T-helper 1 cell (primary cell): ENCODE measurements around the gene EDNRB.
"Not testable (repeated sequence)": the region's sequence is repeated elsewhere in the genome, so short reads cannot be mapped to it uniquely, and the experiment has no call there.

Source experiments
- DNase-seq, 5 donors: peaks; one replicate each; pipeline ENCODE4 v3.0.0-alpha.2; 2012 to 2020

Gene EDNRB

GRCh38 chr13:77896536-77896935 is 22.1 kb downstream of the EDNRB start:
- DNase-seq = no peak

DNA sequence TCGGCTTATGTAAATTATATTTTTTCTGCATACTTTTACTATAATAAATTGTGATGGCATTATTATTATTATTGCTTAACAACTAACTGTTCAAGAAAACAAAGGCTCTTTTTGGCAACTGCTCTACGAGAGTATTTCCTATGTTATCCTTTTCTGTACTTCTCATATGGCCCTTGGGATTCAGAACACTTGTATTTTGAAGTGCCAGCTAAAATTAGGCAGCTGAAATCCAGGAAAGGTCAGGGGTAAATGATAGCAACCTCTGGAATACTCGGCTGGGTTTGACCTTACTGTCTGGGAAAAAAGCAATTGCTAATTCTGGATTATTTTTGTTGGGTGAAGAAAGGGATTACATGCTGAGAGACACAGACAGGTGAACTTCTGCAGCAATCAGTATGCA is 23.9 kb downstream of the EDNRB start:
- no peak for DNase-seq

- no peak for DNase-seq
Observed at GRCh38 chr13:77893066-77893465, 25.6 kb downstream of the EDNRB start.

GRCh38 chr13:77892491-77892890 is 26.1 kb downstream of the EDNRB start:
- DNase-seq = no peak

GRCh38 chr13:77891486-77891885 is 27.1 kb downstream of the EDNRB start:
- DNase-seq = no peak

DNA sequence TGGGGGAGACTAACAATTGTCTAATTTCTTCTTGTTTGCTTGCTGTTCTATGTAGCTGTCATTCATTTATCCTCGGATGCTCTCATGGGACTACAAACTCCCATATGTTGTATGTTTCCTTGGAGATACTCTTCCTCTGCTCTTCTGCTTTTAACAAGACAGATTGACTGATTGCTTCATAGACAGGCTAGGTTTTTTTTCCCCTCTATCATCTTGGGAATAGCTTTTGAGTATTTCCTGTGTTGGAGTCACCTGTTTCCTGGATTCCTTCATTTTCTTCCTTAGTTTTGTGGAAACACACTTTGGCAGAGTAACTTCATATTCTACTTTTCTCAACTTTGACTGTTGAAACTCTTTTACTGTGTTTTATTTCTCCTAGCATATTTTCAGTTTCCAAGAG is 27.6 kb downstream of the EDNRB start:
- DNase-seq = no peak

- no peak for DNase-seq
Observed at GRCh38 chr13:77883328-77883727, 35.3 kb downstream of the EDNRB start.

GRCh38 chr13:77878190-77878589 is 40.4 kb downstream of the EDNRB start:
- DNase-seq = no peak

DNA sequence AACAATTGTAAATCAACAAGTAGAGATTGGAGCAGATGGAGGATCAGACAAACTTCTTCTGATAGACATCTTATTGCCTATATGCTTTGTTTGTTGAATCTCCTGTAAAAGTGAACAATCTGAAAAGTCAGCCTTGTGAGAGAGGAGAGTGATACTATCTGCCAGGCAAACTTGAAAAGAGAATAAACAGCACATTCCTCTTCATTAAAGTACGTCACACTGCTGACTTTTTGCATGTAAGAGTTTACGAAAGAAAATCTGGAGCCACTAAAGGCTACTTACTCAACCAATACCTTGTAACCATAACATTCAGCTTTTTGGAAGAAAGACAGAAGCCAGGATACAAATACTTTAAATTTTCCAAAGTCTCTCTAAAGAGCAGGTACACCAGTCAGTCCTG is 42.5 kb downstream of the EDNRB start:
- DNase-seq = no peak

- DNase-seq = no peak
Observed at GRCh38 chr13:77874406-77874805, 44.2 kb downstream of the EDNRB start.

GRCh38 chr13:77872995-77873394 is 45.6 kb downstream of the EDNRB start:
- no peak for DNase-seq

DNA sequence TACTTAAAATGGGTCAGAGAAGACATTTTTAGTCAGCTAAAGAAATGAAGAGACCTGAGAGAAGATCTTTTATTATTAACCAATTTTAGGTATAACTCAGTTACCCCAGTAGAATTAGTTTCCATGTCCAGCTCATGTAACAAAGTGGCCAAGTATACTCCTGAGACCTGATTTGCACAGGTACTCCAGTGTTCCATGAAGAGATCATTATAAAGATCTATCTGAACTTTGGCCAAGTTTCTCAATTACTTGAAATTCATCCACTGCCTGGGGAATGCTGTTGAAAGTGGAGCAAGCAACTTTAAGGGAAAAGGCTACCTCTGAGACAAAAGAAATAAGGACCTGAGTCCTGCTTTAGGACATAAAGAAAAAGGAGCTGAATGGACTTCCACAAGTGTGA is 47.0 kb downstream of the EDNRB start:
- DNase-seq = no peak

DNA sequence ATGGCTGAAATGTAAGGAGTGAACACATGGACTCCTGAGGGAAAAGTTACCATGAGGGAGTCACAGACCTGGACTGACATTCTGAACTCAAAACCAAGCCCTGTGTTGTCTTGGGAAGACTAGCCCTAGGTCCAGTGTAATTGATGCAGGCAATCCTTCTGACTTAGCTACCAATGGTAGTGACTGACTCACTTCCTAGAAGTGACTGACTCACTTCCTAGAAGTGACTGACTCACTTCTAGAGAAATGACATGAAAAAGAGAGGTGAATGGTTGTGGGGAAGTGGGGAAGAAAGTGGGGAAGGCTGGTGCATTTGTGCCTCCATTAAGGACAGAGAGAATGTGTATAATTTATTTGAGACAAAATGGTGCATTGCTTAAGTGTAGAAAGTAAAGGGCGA is 49.9 kb downstream of the EDNRB start:
- DNase-seq = peak in 1 of 5 donors; percentile 60

- DNase-seq = no peak
Observed at GRCh38 chr13:77866971-77867370, 51.7 kb downstream of the EDNRB start.

DNA sequence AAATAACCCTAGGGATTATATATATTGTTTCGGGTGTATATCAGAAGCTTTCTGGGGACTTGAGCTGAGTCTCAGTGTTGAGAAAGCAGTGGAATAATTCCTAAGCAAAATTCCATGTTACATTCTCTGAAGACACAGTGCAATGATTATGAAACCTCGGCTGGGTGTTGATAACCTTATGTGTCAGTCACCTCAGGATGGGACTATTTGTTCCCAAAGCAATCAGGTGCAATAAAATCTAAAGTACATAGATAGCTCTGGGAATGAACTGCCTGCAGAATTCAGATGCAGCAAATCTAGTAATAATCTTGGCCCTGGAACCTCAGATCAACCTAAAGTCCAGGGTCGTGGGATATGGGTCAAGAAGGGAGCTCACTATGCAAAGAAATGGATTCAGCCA is 53.0 kb downstream of the EDNRB start:
- DNase-seq = no peak

DNA sequence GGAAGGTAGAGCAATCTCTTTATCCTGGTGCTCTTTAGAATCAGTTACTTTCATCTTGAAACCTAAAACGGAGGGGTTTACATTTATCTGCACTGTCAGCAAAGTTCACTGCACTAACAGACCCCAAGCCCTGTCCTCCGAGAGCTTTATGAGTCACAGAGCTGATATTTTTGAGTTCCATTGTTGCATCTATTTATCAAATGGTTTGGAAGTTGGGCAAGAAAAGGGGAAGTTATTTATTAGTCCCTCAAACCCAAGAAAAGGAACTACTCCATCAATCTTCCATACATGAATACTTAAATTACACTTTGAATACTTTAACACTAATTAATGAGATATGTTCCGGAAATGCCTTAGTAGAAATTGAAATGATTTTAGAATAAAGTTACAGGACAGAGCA is 55.5 kb downstream of the EDNRB start:
- no peak for DNase-seq

GRCh38 chr13:77861741-77862140 is 56.9 kb downstream of the EDNRB start:
- no peak for DNase-seq

DNA sequence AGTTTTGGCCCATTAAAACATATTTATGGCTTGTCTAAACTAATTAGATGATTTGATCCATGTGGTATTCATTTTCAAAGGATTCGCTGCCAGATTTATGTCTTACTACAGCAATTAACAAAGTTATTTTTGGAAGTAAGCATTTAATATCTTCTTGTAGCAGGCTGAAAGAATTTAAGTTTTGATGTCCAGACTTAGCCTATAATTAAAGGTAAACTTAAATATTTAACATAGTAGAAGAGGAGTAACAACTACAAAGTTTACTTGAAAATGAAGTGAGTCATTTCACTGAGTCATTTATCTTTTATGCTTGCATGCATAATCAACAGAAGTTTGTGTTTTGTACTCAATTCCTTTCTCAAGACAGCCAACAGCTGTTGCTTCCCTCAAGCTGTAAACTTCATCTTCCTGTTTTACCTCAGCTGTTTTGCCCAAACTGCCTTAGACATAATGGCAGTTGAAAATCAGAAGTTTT is 58.1 kb downstream of the EDNRB start:
- no peak for DNase-seq

- DNase-seq = no peak
Observed at GRCh38 chr13:77859450-77859849, 59.2 kb downstream of the EDNRB start.

DNA sequence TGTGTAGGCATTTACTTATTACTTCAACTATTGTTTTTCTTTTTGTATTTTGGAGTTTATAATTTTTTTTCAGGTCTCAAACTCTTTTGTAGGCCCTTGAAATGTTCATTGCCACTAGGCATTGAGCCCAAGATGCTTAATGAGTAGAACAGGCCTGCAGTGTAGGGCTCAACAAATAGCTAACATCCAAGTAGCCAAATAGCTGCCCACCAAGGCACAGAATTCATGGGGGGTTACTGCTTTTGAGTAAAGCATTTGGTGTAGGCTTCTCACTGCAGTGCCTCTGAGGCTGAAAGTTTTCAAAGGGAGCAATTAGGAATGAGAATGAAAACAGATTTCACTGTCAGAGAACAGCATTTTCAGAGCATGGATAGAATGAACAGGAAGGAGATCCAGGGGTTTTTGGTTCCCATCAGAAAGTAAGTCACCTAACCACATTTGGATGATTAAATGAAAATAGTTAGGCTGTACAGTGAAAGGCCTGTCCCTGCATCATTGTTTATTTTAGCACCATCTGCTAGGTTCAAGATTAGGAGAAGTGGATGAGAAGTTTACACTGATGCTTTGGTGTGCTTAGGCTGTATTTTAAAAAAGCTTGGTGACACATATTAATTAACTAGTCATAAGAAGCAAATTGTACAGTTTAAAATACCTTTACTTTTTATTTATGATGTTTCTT is 61.0 kb downstream of the EDNRB start:
- no peak for DNase-seq

DNA sequence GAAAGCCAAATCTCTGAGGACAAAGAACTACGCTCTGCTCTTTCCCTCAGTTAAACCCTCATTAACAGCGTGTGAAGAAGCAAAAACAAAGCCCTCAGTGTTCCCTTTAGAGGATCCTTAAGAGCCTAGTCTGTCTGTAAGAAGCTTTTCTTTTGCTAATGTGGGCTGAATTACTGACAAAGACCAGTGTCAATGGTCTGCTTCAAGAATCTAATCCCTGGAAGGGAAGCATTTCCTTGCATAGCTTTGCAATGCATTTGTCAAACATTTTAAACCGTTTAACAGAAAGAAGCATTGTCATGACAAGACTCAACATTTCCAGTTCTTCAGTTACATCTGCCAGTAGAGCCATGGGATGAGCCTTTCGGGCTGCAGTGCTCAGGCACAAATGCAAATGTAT is 64.9 kb downstream of the EDNRB start:
- DNase-seq = no peak

- not testable (repeated sequence) for DNase-seq
Observed at GRCh38 chr13:77848050-77848449, 70.6 kb downstream of the EDNRB start.

DNA sequence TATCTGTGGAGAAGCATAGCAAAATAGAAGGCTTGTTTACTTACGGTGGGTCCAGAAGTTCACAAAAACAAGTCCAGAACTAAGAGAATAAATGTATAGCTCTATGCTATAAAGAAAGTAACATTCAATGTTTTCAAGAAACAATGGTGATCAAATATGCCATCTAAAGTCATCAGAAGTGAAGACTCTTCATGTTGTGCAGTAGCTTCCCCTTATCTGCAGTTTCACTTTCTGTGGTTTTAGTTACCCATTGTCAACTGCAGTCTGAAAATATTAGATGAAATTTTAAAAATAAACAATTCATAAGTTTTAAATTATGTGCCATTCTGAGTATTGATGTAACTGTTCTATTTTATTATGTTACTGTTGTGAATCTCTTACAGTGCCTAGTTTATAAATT is 72.5 kb downstream of the EDNRB start:
- DNase-seq = no peak
